K562 (cell line): ENCODE data around the gene IARS2. TPM values are rescaled to one million over a fixed set of nuclear protein-coding genes. Genes with fewer than 3 reads are reported as not detected.
A peak's percentile ranks its signal among the peaks of the same experiment; 100 is the strongest.

Experiments used
- FOXA3 ChIP-seq, 2 experiments: fragments of 450-650 bp in 1 of 2; sonication (generic) in 1 of 2; formaldehyde crosslinking; IDR thresholded peaks in 1 of 2; conservative IDR thresholded peaks in 1 of 2; 2 replicates each; pipeline versions ENCODE4 v1.4.0 to v1.8.0; 2020 to 2022; ENCODE audit warnings: mild to moderate bottlenecking in 2 of 2, missing genetic modification reagents in 1 of 2
- HDAC2 ChIP-seq: fragments of 450-650 bp; IDR thresholded peaks from 2 replicates; pipeline ENCODE4 v1.6.1; 2016; ENCODE audit warnings: mild to moderate bottlenecking
- SMAD4 ChIP-seq: fragments of 250-450 bp; sonication (Bioruptor Pico); conservative IDR thresholded peaks from 2 replicates; pipeline ENCODE4 v1.8.0; 2021; ENCODE audit warnings: inconsistent platforms, mild to moderate bottlenecking, moderate library complexity
- polyA plus RNA-seq, 8 experiments: library from polyadenylated mRNA; depleted of rRNA in 4 of 8; stranded (reverse) in 5 of 8; unstranded in 3 of 8; fragments of >200 nt; fragmentation: Nextera tagmentation in 2 of 8; fragmentation: Illumina TruSeq in 1 of 8; extraction: Ambion mirVana in 2 of 8; extraction: Trizol in 1 of 8; gene quantifications; 2 replicates each; pipeline versions ENCODE4 v1.2.1 to v1.2.3, GENCODE V29; 2011 to 2014; ENCODE audit warnings: inconsistent platforms in 1 of 8, missing spikeins in 1 of 8
- total RNA-seq, 7 experiments: library from RNA; depleted of rRNA in 6 of 7; stranded (reverse); fragments of >200 nt in 6 of 7; fragmentation: Illumina TruSeq in 2 of 7; extraction: Trizol in 2 of 7; gene quantifications; 2 replicates each; pipeline versions ENCODE4 v1.2.1 to v1.2.3, GENCODE V29; 2011 to 2021; ENCODE audit warnings: low replicate concordance in 1 of 7
- TF ChIP-seq, protein P1 (sequence below), 2 experiments: IDR thresholded peaks in 1 of 2; conservative IDR thresholded peaks in 1 of 2; 2 replicates each; pipeline ENCODE4 v1.6.1; 2016; ENCODE audit warnings: low read depth in 2 of 2, mild to moderate bottlenecking in 1 of 2, missing compliant biosample characterization in 1 of 2, missing genetic modification characterization in 1 of 2, moderate library complexity in 1 of 2
- TF ChIP-seq, protein P2 (sequence below): sonication (generic); IDR thresholded peaks from 2 replicates; pipeline ENCODE4 v1.6.1; 2016

Gene IARS2
- total and polyA plus RNA-seq, 9 of the 15 experiments (the other 6 are each of a cell fraction or from before 2014, with no cell fraction given): 39.6 to 127 (median 93.8) TPM

DNA sequence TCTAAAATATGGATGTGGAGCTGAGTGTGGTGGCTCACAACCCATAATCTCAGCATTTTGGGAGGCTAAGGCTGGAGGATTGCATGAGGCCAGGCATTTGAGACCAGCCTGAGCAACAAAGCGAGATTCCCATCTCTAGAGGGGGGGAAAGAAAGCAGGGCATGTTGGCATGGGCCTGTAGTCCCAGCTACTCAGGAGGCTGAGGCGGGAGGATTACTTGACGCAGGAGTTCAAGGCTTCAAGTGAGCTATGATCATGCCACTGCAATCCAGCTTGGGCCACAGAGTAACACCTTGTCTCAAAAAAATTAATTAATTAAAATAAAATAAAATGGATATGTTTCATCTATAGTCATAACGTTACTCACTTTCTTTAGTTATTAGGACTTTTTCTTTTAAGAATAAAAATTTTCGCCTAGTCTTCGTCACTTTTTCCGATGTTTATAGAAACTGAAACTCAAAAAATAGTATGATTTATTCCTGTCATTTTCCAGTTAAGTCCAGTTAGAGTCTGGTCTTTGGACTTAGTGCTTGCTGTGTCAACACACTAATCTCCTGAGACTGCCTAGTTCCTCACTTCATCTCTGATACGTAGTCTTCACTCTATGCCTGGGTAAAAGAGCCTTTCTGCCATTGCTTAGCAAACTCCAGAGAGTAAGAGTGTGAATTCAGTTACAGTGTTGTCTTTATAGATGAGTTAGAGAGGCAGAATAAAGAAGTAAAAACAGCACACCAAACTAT lies 28.0 kb downstream of the IARS2 start (continued):
- TF ChIP-seq, protein P1, sequence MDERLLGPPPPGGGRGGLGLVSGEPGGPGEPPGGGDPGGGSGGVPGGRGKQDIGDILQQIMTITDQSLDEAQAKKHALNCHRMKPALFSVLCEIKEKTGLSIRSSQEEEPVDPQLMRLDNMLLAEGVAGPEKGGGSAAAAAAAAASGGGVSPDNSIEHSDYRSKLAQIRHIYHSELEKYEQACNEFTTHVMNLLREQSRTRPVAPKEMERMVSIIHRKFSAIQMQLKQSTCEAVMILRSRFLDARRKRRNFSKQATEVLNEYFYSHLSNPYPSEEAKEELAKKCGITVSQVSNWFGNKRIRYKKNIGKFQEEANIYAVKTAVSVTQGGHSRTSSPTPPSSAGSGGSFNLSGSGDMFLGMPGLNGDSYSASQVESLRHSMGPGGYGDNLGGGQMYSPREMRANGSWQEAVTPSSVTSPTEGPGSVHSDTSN (CRISPR knock-in tag; IDR thresholded peaks at IDR 0.05; ENCODE audit: low read depth): no peak
- TF ChIP-seq, protein P1 (tag; conservative IDR thresholded peaks at IDR 0.05; ENCODE audit: low read depth): 0 out of 2 replicates have a peak, but pooled peaks have one; percentile 32
- TF ChIP-seq, protein P2, sequence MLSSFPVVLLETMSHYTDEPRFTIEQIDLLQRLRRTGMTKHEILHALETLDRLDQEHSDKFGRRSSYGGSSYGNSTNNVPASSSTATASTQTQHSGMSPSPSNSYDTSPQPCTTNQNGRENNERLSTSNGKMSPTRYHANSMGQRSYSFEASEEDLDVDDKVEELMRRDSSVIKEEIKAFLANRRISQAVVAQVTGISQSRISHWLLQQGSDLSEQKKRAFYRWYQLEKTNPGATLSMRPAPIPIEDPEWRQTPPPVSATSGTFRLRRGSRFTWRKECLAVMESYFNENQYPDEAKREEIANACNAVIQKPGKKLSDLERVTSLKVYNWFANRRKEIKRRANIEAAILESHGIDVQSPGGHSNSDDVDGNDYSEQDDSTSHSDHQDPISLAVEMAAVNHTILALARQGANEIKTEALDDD: peak; percentile 45; the same call in 1 of the 2 replicates
- no peak for TF ChIP-seq SMAD4 (CRISPR knock-in tag)
- 0 out of 4 replicates have a peak, but pooled peaks of 1 of the 2 experiments have one; percentile 18 for TF ChIP-seq FOXA3 (CRISPR knock-in tag; conservative IDR thresholded peaks at IDR 0.05 in 1 of 2, IDR thresholded peaks at IDR 0.05 in 1 of 2)
- no peak for TF ChIP-seq HDAC2
